Measurements from ENCODE around the gene ABCC9.

- TF ChIP-seq JUND (IDR thresholded peaks at IDR 0.05) (no peak), EZH2phosphoT487 (IDR thresholded peaks at IDR 0.05; ENCODE audit: borderline replicate concordance, low read depth) (no peak), NRF1 (IDR thresholded peaks at IDR 0.05; ENCODE audit: low read depth, low read length) (no peak), CTCF (IDR thresholded peaks at IDR 0.05) (no peak), SMC3 (IDR thresholded peaks at IDR 0.05; ENCODE audit: low read depth, low read length) (no peak), IRF3 (IDR thresholded peaks at IDR 0.05; ENCODE audit: low read depth, low read length) (no peak), ELF1 (IDR thresholded peaks at IDR 0.05) (no peak), CHD2 (IDR thresholded peaks at IDR 0.05; ENCODE audit: low read length, partially characterized antibody) (no peak), ZBTB33 (IDR thresholded peaks at IDR 0.05; ENCODE audit: borderline replicate concordance, low read depth) (no peak), GATA2 (CRISPR knock-in tag; IDR thresholded peaks at IDR 0.05) (no peak), POLR2AphosphoS5 (IDR thresholded peaks at IDR 0.05; ENCODE audit: low read depth, low read length) (no peak), PBX3 (IDR thresholded peaks at IDR 0.05) (no peak), USF2 (IDR thresholded peaks at IDR 0.05; ENCODE audit: borderline replicate concordance, low read depth, low read length) (no peak), YY1 (IDR thresholded peaks at IDR 0.05; ENCODE audit: low read depth) (no peak)
Observed at GRCh38 chr12:21938879-21939278, 2.3 kb downstream of the ABCC9 start.
